NAMALWA (cell line): ENCODE data around the gene AUTS2.

Experiments
- DNase-seq: peaks from one replicate; pipeline ENCODE4 v3.0.0-alpha.2; 2015; ENCODE audit warnings: low spot score

Gene AUTS2

DNA sequence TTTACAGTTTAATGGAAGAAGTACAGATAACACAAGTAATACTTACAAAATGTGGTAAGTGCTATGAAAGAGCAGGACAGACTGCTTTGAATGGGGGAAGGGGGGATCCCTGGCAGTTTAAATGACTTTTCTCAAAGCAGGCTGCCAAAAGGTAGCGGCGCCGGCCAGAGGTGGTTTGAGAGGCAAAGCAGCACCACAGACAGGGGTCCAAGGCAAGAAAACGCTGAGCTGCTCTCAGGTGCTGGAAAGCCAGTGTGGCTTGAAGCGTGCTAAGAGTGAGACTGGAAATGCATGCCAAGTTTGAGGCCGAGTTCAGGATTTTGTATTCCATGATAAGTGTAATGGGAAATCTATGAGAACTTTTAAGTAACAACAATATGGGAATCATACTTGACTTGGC lies 437.7 kb downstream of the AUTS2 start:
- DNase-seq: no peak

GRCh38 chr7:70036695-70037094 lies 438.4 kb downstream of the AUTS2 start:
- no peak for DNase-seq

DNA sequence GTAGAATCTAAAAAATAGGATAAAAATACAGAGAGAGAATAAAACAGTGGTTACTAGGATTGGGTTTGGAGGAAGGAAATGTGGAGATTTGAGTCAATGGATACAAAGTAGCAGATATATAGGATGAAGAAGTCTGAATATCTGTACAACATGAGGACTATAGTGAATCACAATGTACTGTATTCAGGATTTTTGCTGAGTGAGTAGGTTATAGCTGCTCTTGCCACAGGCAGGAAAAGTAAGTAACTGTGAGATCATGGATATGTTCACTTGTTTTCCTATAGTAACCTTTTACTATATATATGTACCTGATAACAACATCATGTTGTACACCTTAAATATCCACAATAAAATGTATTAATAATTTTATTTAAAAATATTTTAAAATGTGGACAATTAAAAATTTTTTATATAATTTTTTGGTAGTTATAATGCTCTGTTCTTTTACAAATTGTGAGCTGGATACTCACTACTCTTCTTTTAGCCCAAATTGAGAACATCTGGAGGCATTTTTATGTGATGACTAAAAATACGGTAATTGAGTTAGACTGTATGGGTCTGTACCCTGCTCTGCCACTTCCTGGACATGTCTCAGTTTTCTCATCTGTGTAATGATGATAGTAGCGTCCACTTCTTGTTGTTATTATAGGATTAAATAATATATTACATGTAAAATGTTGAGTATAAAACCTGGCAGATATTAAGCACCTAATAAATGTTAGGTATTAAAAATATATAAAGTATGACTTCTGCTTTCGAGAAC lies 439.1 kb downstream of the AUTS2 start:
- no peak for DNase-seq

DNA sequence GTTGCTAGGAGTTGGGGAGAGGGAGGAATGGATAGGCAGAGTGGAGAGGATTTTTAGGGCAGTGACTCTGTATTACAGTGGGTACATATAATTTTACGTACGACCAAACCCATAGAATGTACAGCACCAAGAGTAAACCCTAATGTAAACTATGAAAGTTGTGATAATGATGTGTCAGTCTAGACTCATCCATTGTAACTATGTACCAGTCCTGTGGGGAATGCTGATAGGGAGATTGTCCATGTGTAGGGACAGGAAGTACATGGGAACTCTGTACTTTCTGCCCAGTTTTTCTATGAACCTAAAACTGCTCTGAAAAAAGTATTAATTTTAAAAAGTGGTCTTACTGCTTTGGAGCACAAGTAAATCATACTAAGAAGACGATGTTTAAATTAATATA lies 441.8 kb downstream of the AUTS2 start:
- DNase-seq: no peak

DNA sequence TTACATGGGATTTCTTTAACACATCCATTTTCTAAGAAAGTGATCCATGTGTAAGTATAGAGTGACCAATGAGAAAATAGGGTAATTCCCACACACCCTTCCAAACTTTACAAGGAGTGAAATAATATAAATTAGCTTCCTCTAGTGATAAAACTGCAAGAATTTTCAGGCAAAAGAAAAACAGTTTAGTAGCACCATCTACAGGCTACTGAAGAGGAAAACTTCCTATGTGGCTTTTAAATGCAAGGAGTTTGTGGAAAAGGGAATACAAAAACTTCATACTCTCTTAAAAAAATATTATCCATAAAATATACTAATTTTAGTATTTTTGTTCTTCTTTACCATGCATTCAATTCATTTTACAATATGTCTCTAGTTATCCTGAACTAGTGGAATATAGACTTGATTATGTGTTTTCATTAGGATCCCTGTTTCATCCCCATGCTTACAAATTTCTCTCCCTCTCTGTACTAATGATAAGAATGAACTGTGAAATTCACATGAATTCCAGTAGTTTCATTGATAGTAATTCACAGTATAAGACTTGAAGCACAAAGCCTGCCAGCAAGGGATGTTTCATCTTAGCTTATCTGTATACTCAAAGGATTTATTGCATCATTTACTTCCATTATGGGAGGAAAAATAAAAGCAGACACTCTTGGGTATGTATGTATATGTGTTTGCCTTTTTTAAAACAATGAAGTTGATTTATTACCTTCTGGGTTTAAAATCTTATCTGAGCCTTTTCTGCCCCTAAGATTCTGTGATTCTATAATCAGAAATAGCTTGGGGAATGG lies 442.9 kb downstream of the AUTS2 start:
- DNase-seq: peak; percentile 48

- no peak for DNase-seq
These were observed 444.3 kb downstream of the AUTS2 start for GRCh38 chr7:70042533-70042932.

DNA sequence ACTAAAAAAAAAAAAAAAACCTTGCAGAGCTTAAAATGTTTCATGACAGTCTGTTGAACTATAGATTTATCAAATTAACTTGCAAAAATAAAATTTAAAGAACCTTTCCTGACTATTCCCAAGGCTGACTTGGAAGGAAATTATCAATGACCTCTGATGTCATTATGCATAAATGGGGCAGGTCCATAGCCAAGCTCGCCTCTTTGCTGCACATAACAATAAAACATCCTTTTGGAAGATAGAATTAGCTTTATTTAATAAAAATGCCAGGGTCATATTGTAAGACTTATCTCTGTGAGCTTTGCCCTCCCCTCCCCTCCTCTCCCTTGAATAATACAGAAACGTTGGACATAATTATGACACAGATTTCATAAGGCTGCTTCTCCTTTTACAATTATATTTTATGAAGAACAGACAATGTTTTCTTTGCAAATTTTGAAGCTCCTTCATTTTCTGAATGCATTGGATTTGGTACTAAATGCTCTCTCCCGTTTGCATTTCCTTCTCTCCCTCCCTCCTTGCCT lies 444.8 kb downstream of the AUTS2 start:
- no peak for DNase-seq

DNA sequence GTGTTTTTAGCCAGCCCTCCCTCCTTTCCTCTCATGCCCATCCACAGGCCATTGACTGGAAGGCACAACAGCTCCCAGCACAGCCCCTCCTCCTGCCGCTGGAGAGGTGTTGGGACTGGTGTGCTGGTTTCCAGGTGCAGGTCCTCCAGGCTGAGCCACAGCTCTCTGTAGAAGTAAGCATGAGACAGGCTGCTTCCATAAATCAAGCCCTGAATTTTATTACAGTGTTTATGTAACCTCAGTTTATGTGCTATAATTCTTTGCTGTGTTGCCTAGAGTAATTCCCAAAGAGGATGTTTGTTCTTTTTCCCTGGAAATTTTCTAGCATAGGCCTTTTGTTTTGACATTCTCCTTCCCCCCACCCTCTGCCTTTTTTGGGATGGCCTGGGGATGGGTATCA lies 445.8 kb downstream of the AUTS2 start:
- DNase-seq: no peak

DNA sequence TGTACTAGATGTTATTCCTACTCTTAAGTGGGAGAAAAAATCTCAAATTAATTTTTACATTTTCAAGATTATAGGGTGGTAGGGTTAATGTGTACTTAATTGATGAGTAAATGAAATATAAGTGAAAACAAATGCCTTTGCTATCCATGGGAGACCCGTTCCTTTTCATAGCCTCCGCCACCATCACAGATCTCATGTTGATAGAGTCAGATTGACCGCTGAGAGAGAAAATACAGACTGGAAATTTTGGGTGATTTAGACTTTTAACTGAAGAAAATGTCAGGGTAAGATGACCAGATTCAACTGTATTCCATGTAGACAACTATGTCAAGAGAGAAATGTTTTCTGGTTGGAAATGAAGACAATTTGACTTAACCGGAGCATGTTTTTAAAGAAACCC lies 446.2 kb downstream of the AUTS2 start:
- DNase-seq: no peak

DNA sequence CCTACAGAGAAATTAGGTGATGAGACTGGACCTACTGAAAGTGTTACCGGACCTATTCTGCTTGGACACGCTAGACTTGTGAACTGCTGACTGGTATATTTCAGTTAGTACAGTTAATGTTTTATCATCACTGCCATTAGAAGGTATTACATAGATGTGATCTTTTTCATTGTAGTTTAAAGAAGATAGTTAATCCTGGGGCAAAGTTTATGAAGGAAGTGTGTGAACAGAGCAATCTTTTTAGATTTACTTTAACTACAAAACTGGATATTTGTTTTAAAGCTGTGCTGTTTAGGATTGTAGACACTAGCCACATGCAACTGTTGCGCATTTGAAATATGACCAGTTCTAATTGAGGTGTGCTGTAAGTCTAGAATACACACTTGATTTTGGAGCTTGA lies 446.7 kb downstream of the AUTS2 start:
- no peak for DNase-seq

DNA sequence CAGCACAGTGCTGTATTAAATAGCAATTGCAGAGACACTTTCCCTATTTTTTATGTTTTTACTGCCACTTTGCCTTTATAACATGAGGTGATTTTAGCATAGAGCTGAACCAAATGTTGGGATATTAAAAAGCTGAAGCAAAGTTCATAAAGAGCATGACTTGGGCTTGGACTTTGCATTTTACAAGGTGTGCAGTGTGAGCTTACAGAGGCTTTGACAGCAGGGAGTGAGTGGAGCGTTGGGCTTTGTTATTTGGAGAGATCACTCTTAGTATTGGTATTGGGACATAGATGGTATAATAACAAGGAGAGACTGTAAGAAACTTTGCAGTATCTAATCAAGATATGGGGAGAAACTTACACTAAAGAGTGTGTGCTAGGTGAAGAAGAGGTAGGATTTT lies 449.1 kb downstream of the AUTS2 start:
- DNase-seq: no peak

- DNase-seq: no peak
These were observed 449.7 kb downstream of the AUTS2 start for GRCh38 chr7:70047891-70048448.

DNA sequence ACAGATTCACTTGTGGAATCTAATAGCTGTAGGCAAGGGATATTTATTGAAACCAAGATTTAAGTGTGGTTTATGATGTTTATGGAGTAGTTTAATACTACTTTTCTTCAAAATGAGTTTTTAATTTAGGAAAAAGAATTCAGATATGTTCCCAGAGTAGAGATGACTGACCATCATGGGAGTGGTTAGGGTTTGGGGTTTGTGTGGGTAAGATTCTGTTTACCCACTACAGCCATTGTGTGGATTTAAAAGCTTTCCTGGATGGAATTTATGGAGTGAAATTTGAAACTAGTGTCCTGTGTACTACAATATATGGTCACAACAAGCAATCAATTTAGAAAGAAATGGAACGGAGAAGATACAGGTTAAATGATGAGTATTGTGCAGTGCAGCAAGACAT lies 453.5 kb downstream of the AUTS2 start:
- DNase-seq: no peak

GRCh38 chr7:70052691-70053090 lies 454.4 kb downstream of the AUTS2 start:
- DNase-seq: no peak

DNA sequence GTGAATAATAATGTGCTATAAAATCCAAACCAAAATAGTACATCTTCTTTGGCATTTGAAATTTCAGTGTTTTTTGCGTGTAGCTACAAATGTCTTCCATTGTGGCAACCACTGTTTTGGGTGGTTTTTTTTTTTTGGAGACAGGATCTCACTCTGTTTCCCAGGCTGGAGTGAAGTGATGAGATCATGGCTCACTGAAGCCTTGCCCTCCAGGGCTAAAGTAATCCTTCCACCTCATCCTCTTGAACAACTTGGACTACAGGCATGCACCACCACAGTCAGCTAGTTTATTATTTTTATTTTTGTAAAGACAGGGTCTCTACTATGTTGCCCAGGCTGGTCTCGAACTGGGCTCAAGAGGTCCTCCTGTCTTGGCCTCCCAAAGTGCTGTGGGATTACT lies 455.1 kb downstream of the AUTS2 start:
- no peak for DNase-seq

- no peak for DNase-seq
These were observed 455.7 kb downstream of the AUTS2 start for GRCh38 chr7:70053989-70054388.

GRCh38 chr7:70056363-70056762 lies 458.1 kb downstream of the AUTS2 start:
- DNase-seq: no peak

GRCh38 chr7:70060298-70061068 lies 462.2 kb downstream of the AUTS2 start:
- no peak for DNase-seq

- DNase-seq: no peak
These were observed 465.1 kb downstream of the AUTS2 start for GRCh38 chr7:70063371-70063770.

GRCh38 chr7:70063927-70064326 lies 465.7 kb downstream of the AUTS2 start:
- no peak for DNase-seq

DNA sequence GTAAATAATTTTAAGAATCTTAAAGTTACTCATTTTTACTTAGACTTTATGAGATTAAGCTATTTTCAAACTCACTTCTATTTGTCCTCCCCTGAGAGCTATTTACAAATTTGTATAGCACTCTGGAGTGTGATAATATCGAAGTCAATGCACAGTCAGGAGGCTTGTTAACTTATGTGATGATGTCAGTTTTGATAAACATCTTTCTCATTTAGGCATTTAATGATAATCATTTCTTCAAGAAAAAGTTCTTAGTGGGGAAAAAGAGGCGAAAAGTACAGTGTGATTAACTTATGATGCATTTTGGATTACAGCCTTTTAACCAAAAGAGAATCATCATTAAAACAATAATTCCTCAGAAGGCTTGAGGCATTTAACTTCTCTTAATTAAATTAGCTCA lies 468.6 kb downstream of the AUTS2 start:
- no peak for DNase-seq

- no peak for DNase-seq
These were observed 470.3 kb downstream of the AUTS2 start for GRCh38 chr7:70068531-70068930.
